ENCODE data around the gene EPN3.

Gene EPN3

GRCh38 chr17:50535407-50535806 is 2.9 kb downstream of the EPN3 start:
- no peak for DNase-seq

- no peak for DNase-seq
Measured at GRCh38 chr17:50536683-50537646, 4.4 kb downstream of the EPN3 start.

GRCh38 chr17:50537721-50538548 is 5.4 kb downstream of the EPN3 start:
- no peak for DNase-seq

- DNase-seq: no peak
Measured at GRCh38 chr17:50538549-50539410, 6.2 kb downstream of the EPN3 start.

- peak in 2 of 3 experiments; percentile 7 to 18 for DNase-seq
Measured at GRCh38 chr17:50539762-50540559, 7.4 kb downstream of the EPN3 start.

- no peak for DNase-seq
Measured at GRCh38 chr17:50540560-50541401, 8.2 kb downstream of the EPN3 start.

- DNase-seq: no peak
Measured at GRCh38 chr17:50541402-50541715, 8.8 kb downstream of the EPN3 start.

- peak; percentile 80 to 89 (median 82) for DNase-seq
Measured at GRCh38 chr17:50541716-50542688, 9.5 kb downstream of the EPN3 start.

GRCh38 chr17:50542795-50543774 is 10.6 kb downstream of the EPN3 start:
- peak in 2 of 3 experiments; percentile 29 to 53 for DNase-seq

GRCh38 chr17:50544516-50544915 is 12.0 kb downstream of the EPN3 start:
- no peak for DNase-seq

- no peak for DNase-seq
Measured at GRCh38 chr17:50545311-50545710, 12.8 kb downstream of the EPN3 start.

GRCh38 chr17:50546701-50547034 is 14.1 kb downstream of the EPN3 start:
- no peak for DNase-seq

GRCh38 chr17:50547035-50547735 is 14.7 kb downstream of the EPN3 start, which contains the start of gene SPATA20:
TSS of gene SPATA20 (plus strand) at chr17:50547174. CDS start at chr17:50547209, 35 bp downstream.
- peak; percentile 84 to 91 (median 86) for DNase-seq

GRCh38 chr17:50547736-50548083 is 15.2 kb downstream of the EPN3 start:
- no peak for DNase-seq

GRCh38 chr17:50548831-50549230 is 16.3 kb downstream of the EPN3 start:
- DNase-seq: no peak

GRCh38 chr17:50549256-50549941 is 16.9 kb downstream of the EPN3 start:
- DNase-seq: no peak

GRCh38 chr17:50549969-50550368 is 17.4 kb downstream of the EPN3 start:
- no peak for DNase-seq

All from NCI-H1417 (cell line).